Loucy (cell line): Measurements from ENCODE around the gene CRISP3.

Experiments
- H2AFZ ChIP-seq: fragments of 200-600 bp; sonication (generic); 2 replicates; pipeline ENCODE4 v1.6.0; 2016; ENCODE audit warnings: antibody characterized with exemption, mild to moderate bottlenecking, low read length, moderate library complexity
- H3F3A ChIP-seq: fragments of 200-600 bp; 2 replicates; pipeline ENCODE4 v1.6.0; 2016; ENCODE audit warnings: antibody characterized with exemption, low read depth, mild to moderate bottlenecking
- H3K27me3 ChIP-seq: fragments of 200-600 bp; sonication (generic); 2 replicates; pipeline ENCODE4 v1.6.1; 2014; ENCODE audit warnings: low read length, mild to moderate bottlenecking; ENCODE audit not compliant: insufficient read depth, poor library complexity, severe bottlenecking
- H3K36me3 ChIP-seq: fragments of 200-600 bp; sonication (generic); 2 replicates; pipeline ENCODE4 v1.6.1; 2016; ENCODE audit warnings: low read length; ENCODE audit not compliant: insufficient read depth
- H3K4me1 ChIP-seq: fragments of 200-600 bp; sonication (generic); 2 replicates; pipeline ENCODE4 v1.5.1; 2014; ENCODE audit warnings: low read length, mild to moderate bottlenecking; ENCODE audit not compliant: insufficient read depth, poor library complexity, severe bottlenecking
- H3K4me2 ChIP-seq: fragments of 200-600 bp; sonication (generic); 2 replicates; pipeline ENCODE4 v1.6.0; 2014; ENCODE audit warnings: antibody characterized with exemption, low read length, low read depth, mild to moderate bottlenecking; ENCODE audit not compliant: poor library complexity, severe bottlenecking
- H3K4me3 ChIP-seq: fragments of 200-600 bp; sonication (generic); 2 replicates; pipeline ENCODE4 v1.5.1; 2014; ENCODE audit warnings: low read length, mild to moderate bottlenecking, mixed read lengths; ENCODE audit not compliant: poor library complexity, severe bottlenecking
- H3K79me2 ChIP-seq: fragments of 200-600 bp; sonication (generic); 2 replicates; pipeline ENCODE4 v1.6.1; 2014; ENCODE audit warnings: low read length; ENCODE audit not compliant: insufficient read depth
- H3K9ac ChIP-seq: fragments of 200-600 bp; sonication (generic); 2 replicates; pipeline ENCODE4 v1.6.0; 2014; ENCODE audit warnings: mild to moderate bottlenecking, low read depth, low read length, moderate library complexity; ENCODE audit not compliant: poor library complexity, severe bottlenecking
- H3K9me2 ChIP-seq: fragments of 200-600 bp; sonication (generic); replicated peaks from 2 replicates; pipeline ENCODE4 v1.6.1; 2016; ENCODE audit warnings: low read depth, low read length, mixed read lengths
- H3K9me3 ChIP-seq: fragments of 200-600 bp; sonication (generic); 2 replicates; pipeline ENCODE4 v1.6.1; 2014; ENCODE audit warnings: mild to moderate bottlenecking, antibody characterized with exemption, low read length, low read depth; ENCODE audit not compliant: insufficient read depth
- H4K20me1 ChIP-seq: fragments of 200-600 bp; sonication (generic); 2 replicates; pipeline ENCODE4 v1.6.0; 2014; ENCODE audit warnings: antibody characterized with exemption, low read length, mild to moderate bottlenecking; ENCODE audit not compliant: insufficient read depth, poor library complexity, severe bottlenecking
- EZH2phosphoT487 ChIP-seq: fragments of 200-600 bp; IDR thresholded peaks from 2 replicates; pipeline ENCODE4 v1.6.1; 2018; ENCODE audit warnings: antibody characterized with exemption, mild to moderate bottlenecking, moderate library complexity, borderline replicate concordance
- TF ChIP-seq, protein P1 (sequence below): fragments of 200-600 bp; sonication (generic); conservative IDR thresholded peaks from 2 replicates; pipeline ENCODE4 v1.5.1; 2014; ENCODE audit warnings: mild to moderate bottlenecking, antibody characterized with exemption, low read length

Gene CRISP3

DNA sequence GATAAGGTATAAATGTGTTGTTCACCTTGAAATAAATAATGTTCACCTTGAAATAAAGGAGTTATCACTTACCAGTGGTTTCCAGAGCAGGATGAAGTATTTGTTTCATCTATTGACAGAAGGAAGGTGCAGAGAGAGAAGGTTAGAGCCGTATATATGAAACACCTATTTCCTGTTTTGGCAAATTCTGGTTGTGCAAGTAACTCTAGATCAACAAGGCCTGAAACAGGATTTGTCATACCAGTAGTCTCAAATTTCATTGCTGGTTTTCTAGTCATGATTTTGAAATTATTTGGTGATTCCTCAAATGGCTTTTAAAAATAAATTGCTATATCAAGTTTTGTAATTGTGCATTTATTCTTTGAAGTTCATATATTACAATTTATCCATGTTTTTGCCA, at the start of gene CRISP3:
CRISP3 (minus strand) TSS at position 130 of the 400 bp plus-strand sequence; CDS start at position 109, 21 bp downstream.
- H2AFZ ChIP-seq, result no peak within 1 kb of the TSS
- H3K4me2 ChIP-seq, result no peak within 1 kb of the TSS
- H3K4me3 ChIP-seq, result no peak within 1 kb of the TSS
- H3K79me2 ChIP-seq, result no peaks in the 10 kb centered on the region
- H3K9ac ChIP-seq, result no peak within 1 kb of the TSS
- no peaks in the 10 kb centered on the region for H3K27me3 ChIP-seq
- no peaks in the 10 kb centered on the region for H3F3A ChIP-seq
- no peaks in the 10 kb centered on the region for H3K9me2 ChIP-seq
- H3K9me3 ChIP-seq, result no peaks in the 10 kb centered on the region
- H3K4me1 ChIP-seq, result no peaks in the 10 kb centered on the region
- H4K20me1 ChIP-seq, result no peaks in the 10 kb centered on the region
- TF ChIP-seq, protein P1, sequence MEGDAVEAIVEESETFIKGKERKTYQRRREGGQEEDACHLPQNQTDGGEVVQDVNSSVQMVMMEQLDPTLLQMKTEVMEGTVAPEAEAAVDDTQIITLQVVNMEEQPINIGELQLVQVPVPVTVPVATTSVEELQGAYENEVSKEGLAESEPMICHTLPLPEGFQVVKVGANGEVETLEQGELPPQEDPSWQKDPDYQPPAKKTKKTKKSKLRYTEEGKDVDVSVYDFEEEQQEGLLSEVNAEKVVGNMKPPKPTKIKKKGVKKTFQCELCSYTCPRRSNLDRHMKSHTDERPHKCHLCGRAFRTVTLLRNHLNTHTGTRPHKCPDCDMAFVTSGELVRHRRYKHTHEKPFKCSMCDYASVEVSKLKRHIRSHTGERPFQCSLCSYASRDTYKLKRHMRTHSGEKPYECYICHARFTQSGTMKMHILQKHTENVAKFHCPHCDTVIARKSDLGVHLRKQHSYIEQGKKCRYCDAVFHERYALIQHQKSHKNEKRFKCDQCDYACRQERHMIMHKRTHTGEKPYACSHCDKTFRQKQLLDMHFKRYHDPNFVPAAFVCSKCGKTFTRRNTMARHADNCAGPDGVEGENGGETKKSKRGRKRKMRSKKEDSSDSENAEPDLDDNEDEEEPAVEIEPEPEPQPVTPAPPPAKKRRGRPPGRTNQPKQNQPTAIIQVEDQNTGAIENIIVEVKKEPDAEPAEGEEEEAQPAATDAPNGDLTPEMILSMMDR, result no peak
- TF ChIP-seq EZH2phosphoT487, result no peak
- H3K36me3 ChIP-seq, result no peaks in the 10 kb centered on the region

DNA sequence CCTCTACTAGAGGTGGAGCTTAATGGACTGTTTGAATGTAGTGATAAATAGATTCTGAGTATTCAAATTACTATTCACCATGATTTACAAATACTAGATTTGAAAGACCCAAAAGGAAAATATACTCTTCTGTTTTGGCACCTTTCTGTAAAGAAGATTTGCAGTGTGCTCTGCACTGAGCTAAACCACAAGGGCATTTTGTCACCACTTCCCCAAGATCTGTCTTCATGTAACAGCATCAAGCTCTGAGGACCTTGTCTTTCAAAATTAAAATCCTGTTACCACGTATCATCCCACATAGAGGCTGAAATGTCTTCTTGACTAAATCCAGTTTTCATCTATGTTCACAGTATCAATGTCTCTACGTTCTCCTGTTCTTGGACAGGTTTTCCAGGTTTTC, 46.2 kb upstream of the CRISP3 start:
- Histone ChIP-seq H3K4me3 (no peak overlapping the region), H4K20me1 (no peaks in the 10 kb centered on the region), H3F3A (no peaks in the 10 kb centered on the region), H2AFZ (no peak overlapping the region), H3K27me3 (no peaks in the 10 kb centered on the region), H3K4me2 (no peak overlapping the region), H3K79me2 (no peaks in the 10 kb centered on the region), H3K9me3 (no peaks in the 10 kb centered on the region), H3K4me1 (no peaks in the 10 kb centered on the region), H3K9me2 (no peaks in the 10 kb centered on the region), H3K36me3 (no peaks in the 10 kb centered on the region), H3K9ac (no peak overlapping the region)
- TF ChIP-seq EZH2phosphoT487, result no peak
- TF ChIP-seq, protein P1, result no peak

- H3K36me3 ChIP-seq, result no peaks in the 10 kb centered on the region
- no peaks in the 10 kb centered on the region for H3K4me1 ChIP-seq
- H3K9me2 ChIP-seq, result no peaks in the 10 kb centered on the region
- no peaks in the 10 kb centered on the region for H3F3A ChIP-seq
- no peaks in the 10 kb centered on the region for H3K9me3 ChIP-seq
- no peaks in the 10 kb centered on the region for H4K20me1 ChIP-seq
- no peaks in the 10 kb centered on the region for H3K27me3 ChIP-seq
- TF ChIP-seq, protein P1, result no peak
- TF ChIP-seq EZH2phosphoT487, result no peak
- no peak within 1 kb of the TSS for H2AFZ ChIP-seq
- no peaks in the 10 kb centered on the region for H3K79me2 ChIP-seq
- H3K4me2 ChIP-seq, result no peak within 1 kb of the TSS
- H3K9ac ChIP-seq, result no peak within 1 kb of the TSS
- H3K4me3 ChIP-seq, result no peak within 1 kb of the TSS
Measured at GRCh38 chr6:49787176-49787575, 43.0 kb upstream of the CRISP3 start, which contains the start of gene PGK2. Gene PGK2, minus strand, starts transcription at chr6:49787285. Its CDS starts 98 bp downstream, at chr6:49787187.
